ENCODE results near the gene IGFL4. TPM values are rescaled to one million over a fixed set of nuclear protein-coding genes. Genes with fewer than 3 reads are reported as not detected.

The IGFL4 gene
- total RNA-seq, 2 donors from 2014 or later = 0.33 to 0.60 TPM

DNA sequence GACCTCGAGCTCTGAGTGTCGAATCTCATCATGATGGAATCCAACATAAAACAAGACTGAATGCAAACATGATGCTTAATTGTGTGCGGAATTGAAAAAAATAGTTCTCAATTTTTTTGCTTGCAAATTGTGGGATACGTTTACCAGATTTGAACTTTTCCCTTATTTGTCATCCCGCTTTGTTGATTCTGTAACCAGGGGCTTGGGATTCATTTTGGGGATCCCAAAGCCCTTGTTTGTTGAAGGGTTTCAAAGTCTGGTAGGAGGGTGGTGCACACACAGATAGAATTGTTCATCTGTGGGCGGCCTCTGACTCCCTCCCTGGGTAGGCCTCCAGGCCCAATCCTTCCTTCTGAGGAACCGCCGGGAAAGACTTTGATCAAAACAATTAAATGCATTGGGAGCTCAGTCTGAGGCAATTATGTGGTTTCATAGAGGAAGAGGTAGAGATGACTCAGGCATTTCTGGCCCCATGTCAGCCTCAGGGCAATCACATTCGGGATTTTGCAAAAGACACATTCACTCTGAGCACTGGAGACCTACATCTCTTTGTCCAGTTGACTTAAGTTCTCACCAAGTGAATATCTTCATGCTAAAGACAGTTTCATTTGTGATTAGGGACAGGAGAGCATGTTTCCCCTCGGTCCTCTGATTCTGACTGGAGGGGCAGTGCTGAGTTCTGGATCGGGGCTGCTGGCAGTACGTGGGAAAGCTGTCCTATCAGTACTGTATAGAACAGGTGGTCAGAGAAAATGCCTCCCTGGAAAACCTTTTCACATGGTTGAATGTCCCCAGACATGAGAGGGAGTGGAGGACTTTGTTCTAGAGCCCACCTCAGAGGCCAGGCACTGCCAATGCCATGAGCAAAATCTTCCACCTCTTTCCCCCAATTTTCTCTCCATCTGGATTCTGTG is 27.8 kb upstream of the IGFL4 start:
- Histone ChIP-seq H3K36me3 (ENCODE audit: control insufficient read depth, insufficient read depth, low read length) (no peaks in the 10 kb centered on the region), H3K4me1 (ENCODE audit: control insufficient read depth, insufficient read depth, low read length) (no peaks in the 10 kb centered on the region), H3K27me3 (ENCODE audit: control insufficient read depth, insufficient read depth, low read length, poor library complexity, severe bottlenecking) (peaks cover 81% of the 10 kb centered on the region), H3K4me3 (ENCODE audit: low read length) (no peak overlapping the region), H3K9ac (ENCODE audit: extremely low read depth, low read length, poor library complexity, severe bottlenecking) (no peak overlapping the region), H3K27ac (ENCODE audit: low read depth, low read length) (no peak overlapping the region), H3K9me3 (ENCODE audit: control insufficient read depth, low read length) (no peaks in the 10 kb centered on the region)
- no peak overlapping the region for H3K4me3 Mint-ChIP-seq
- H3K27ac Mint-ChIP-seq = no peak overlapping the region
- TF ChIP-seq, protein P1, sequence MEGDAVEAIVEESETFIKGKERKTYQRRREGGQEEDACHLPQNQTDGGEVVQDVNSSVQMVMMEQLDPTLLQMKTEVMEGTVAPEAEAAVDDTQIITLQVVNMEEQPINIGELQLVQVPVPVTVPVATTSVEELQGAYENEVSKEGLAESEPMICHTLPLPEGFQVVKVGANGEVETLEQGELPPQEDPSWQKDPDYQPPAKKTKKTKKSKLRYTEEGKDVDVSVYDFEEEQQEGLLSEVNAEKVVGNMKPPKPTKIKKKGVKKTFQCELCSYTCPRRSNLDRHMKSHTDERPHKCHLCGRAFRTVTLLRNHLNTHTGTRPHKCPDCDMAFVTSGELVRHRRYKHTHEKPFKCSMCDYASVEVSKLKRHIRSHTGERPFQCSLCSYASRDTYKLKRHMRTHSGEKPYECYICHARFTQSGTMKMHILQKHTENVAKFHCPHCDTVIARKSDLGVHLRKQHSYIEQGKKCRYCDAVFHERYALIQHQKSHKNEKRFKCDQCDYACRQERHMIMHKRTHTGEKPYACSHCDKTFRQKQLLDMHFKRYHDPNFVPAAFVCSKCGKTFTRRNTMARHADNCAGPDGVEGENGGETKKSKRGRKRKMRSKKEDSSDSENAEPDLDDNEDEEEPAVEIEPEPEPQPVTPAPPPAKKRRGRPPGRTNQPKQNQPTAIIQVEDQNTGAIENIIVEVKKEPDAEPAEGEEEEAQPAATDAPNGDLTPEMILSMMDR (conservative IDR thresholded peaks at IDR 0.05) = no peak
- H3K9me3 Mint-ChIP-seq = no peaks in the 10 kb centered on the region
- no peaks in the 10 kb centered on the region for H3K4me1 Mint-ChIP-seq
- no peak for DNase-seq
- 85 to 98% methylated on average over 8 to 12 of the region's 12 CpGs for WGBS, 2 experiments (ENCODE audit: insufficient coverage in 1 of 2, insufficient read length in 1 of 2)
- peaks cover 92% of the 10 kb centered on the region for H3K27me3 Mint-ChIP-seq (ENCODE audit: insufficient read depth)
- H3K36me3 Mint-ChIP-seq (ENCODE audit: low read depth) = no peaks in the 10 kb centered on the region

DNA sequence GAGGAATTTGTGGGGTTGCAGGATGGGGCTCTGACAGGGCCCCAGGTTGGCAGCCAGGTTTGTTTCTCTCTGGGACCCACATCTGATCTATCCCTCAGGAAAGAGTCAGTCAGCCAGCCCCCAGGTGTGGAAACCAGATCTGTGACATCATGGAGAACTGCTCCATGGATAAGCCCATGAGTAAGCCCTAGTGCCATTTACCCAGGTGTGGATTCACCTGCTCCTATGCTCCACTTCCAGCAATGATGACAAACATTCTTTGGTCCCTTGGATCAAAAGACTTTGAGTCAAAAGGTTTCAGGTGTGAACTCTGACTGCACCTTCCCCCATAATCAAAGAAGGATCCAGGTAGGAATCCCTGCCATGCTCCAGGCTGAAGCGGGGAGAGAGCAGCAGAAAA is 26.9 kb upstream of the IGFL4 start:
- H3K4me1 Mint-ChIP-seq = no peaks in the 10 kb centered on the region

DNA sequence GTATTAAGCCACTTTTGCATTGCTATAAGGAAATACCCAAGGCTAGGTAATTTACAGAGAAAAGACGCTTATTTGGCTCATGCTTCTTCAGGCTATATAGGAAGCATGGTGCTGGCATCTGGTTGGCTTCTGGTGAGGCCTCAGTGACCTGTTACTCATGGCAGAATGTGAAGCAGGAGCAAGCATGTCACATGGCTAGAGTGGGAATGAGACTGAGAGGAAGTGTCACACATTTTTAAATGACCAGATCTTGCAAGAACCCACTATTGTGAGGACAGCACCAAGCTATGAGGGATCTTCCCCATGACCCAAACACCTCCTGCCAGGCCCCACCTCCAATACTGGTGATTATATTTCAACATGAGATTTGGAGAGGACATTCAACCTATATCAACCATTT is 25.7 kb upstream of the IGFL4 start:
- Mint-ChIP-seq H3K27ac (no peak overlapping the region), H3K4me1 (no peaks in the 10 kb centered on the region), H3K27me3 (ENCODE audit: insufficient read depth) (peaks cover 88% of the 10 kb centered on the region), H3K4me3 (no peak overlapping the region), H3K9me3 (peaks cover 17% of the 10 kb centered on the region), H3K36me3 (ENCODE audit: low read depth) (no peaks in the 10 kb centered on the region)
- TF ChIP-seq, protein P1 (conservative IDR thresholded peaks at IDR 0.05) = no peak
- no peak overlapping the region for H3K27ac ChIP-seq (ENCODE audit: low read depth, low read length)
- H3K4me1 ChIP-seq (ENCODE audit: control insufficient read depth, insufficient read depth, low read length) = no peaks in the 10 kb centered on the region
- DNase-seq = no peak
- 86 to 91% methylated on average over 1 of the region's 1 CpG for WGBS, 2 experiments (ENCODE audit: insufficient coverage in 1 of 2, insufficient read length in 1 of 2)
- H3K9me3 ChIP-seq (ENCODE audit: control insufficient read depth, low read length) = peaks cover 10% of the 10 kb centered on the region
- H3K27me3 ChIP-seq (ENCODE audit: control insufficient read depth, insufficient read depth, low read length, poor library complexity, severe bottlenecking) = peaks cover 64% of the 10 kb centered on the region
- H3K9ac ChIP-seq (ENCODE audit: extremely low read depth, low read length, poor library complexity, severe bottlenecking) = no peak overlapping the region
- H3K4me3 ChIP-seq (ENCODE audit: low read length) = no peak overlapping the region
- H3K36me3 ChIP-seq (ENCODE audit: control insufficient read depth, insufficient read depth, low read length) = no peaks in the 10 kb centered on the region

More for the DNA sequence above, 26.9 kb upstream of the IGFL4 start:
- DNase-seq = no peak
- Histone ChIP-seq H3K27ac (ENCODE audit: low read depth, low read length) (no peak overlapping the region), H3K9me3 (ENCODE audit: control insufficient read depth, low read length) (no peaks in the 10 kb centered on the region), H3K4me3 (ENCODE audit: low read length) (no peak overlapping the region), H3K4me1 (ENCODE audit: control insufficient read depth, insufficient read depth, low read length) (no peaks in the 10 kb centered on the region), H3K36me3 (ENCODE audit: control insufficient read depth, insufficient read depth, low read length) (no peaks in the 10 kb centered on the region), H3K9ac (ENCODE audit: extremely low read depth, low read length, poor library complexity, severe bottlenecking) (no peak overlapping the region), H3K27me3 (ENCODE audit: control insufficient read depth, insufficient read depth, low read length, poor library complexity, severe bottlenecking) (peaks cover 74% of the 10 kb centered on the region)
- H3K27ac Mint-ChIP-seq = no peak overlapping the region
- H3K27me3 Mint-ChIP-seq (ENCODE audit: insufficient read depth) = peaks cover 92% of the 10 kb centered on the region
- H3K36me3 Mint-ChIP-seq (ENCODE audit: low read depth) = no peaks in the 10 kb centered on the region
- WGBS, 2 experiments (ENCODE audit: insufficient coverage in 1 of 2, insufficient read length in 1 of 2) = 95% methylated on average over 1 of the region's 1 CpG; no CpG with 5 or more reads in 1 of the 2 experiments
- TF ChIP-seq, protein P1 (conservative IDR thresholded peaks at IDR 0.05) = no peak
- no peak overlapping the region for H3K4me3 Mint-ChIP-seq
- peaks cover 4% of the 10 kb centered on the region for H3K9me3 Mint-ChIP-seq

Measured in endodermal cell (in vitro differentiated cells).